HL-60/S4 (cell line): ENCODE results near the gene ANTKMT.
"Not testable (repeated sequence)": the region's sequence is repeated elsewhere in the genome, so short reads cannot be mapped to it uniquely, and the experiment has no call there.

Source experiments
- in situ Hi-C: fragments of 300-500 bp; cut with MboI; formaldehyde crosslinking; loops from 2 replicates; pipeline ENCODE4 v1.14.3; 2022; ENCODE audit warnings: low sequenced_read_pairs

Gene ANTKMT

DNA sequence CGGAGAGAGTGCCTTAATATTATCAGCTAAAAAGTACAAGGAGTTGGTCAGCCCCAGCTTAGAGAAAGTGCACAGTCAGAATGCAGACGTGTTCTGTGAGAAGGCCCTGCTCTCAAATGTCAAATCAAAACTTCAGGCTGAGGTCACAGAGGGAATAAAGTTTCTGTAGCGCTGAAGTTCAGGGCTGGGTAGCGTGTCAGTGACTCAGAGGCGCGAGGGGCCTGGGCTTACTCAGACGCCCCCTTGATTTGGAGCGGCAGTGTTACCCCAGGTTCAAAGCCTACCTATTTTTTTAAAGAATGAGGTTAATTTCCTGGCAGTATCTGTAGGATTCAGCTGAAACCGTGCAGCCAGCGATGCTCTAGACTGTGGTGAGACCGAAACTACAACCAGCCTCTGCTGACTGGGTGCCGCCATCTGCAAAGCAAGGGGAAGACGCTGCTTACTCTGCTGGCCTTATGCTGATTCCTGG, 15.1 kb downstream of the ANTKMT start:
- in situ Hi-C loops = no loop called here

DNA sequence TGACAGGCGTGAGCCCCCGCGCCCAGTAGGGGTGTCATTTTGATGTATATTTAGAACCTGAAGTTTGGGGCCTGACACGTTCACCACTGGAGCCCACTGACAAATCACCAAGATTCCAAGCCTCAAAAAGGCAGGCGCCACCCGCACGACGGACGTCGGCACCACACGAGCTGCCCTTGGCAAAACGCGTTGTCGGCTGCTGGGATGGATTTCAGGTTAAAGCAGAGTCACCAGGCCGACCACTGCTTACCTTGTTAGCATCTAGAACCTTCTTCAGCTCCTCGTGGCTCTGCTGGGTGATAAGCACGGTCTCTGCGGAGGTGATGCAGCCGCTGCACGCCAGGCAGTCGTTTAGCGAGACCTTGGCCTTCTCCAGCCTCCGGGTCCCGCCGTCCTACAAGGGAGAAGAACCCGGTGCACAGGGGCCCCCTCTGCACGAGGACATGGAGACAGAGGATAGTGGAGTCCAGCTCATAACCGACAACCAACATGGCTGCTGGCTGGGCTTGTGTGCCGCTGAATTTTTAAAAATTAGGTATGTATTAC, 16.1 kb downstream of the ANTKMT start:
- in situ Hi-C loops = no loop called here

GRCh38 chr16:739560-740458, 18.9 kb downstream of the ANTKMT start:
- in situ Hi-C loops = no loop called here

DNA sequence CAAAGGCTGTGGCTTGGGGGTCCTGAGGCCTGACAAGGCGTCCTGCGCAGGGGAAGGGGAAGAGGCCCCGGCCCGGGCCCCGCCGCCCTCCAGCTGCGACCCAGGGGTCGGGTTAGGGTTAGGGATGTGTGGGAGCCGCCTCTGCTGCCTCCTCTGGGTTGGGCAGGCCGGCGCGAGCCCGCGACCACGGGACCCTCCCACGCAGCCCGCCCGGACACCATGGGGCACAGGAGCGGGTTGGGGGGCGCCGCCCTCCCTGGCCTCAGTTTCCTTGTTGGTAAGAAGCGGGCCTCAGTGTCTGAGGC, 19.5 kb downstream of the ANTKMT start:
- in situ Hi-C loops = no loop called here

GRCh38 chr16:740764-741505, 20.0 kb downstream of the ANTKMT start, which contains the start of gene CIAO3:
CIAO3 (minus strand) TSS chr16:740997; CDS start chr16:740985, 12 bp downstream.
- in situ Hi-C loops = no loop called here

DNA sequence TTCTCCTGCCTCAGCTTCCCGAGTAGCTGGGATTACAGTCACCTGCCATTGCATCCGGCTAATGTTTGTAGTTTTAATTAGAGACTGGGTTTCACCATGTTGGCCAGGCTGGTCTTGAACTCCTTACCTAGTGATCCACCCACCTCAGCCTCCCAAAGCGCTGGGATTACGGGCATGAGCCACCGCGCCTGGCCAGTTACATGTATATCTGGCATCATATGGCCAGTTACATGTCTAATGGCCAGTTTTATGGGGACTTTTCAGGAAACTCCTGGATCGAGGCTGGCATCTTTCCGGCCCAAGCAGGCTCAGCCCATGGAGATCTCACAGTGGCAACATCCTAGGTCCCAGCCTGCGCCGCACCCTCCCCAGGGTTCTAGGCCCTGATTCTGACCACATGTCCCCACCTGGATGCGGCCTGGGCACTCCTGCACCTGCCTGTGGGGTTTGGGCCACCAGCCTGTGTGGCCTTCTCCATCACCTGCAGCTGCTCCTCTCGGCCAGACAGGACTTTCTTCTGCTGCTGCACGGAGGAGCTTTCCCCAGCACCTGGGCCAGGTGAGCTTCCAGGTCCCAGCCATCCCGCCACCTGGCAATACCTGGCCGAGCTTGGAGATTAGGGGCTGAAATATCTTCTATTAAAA, 21.2 kb downstream of the ANTKMT start:
- in situ Hi-C loops = no loop called here

DNA sequence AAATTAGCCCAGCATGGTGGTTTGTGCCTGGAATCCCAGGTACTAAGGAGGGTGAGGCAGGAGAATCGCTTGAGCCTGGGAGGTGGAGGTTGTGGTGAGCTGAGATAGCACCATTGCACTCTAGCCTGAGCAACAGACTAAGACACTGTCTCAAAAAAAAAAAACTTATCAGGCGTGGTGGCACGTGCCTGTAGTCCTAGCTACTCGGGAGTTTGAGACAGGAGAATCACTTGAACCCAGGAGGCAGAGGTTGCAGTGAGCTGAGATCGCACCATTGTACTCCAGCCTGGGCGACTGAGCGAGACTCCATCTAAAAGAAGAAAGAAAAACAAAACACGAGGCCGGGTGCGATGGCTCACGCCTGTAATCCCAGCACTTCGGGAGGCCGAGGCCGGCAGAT, 21.9 kb downstream of the ANTKMT start:
- in situ Hi-C loops = not testable (repeated sequence)

DNA sequence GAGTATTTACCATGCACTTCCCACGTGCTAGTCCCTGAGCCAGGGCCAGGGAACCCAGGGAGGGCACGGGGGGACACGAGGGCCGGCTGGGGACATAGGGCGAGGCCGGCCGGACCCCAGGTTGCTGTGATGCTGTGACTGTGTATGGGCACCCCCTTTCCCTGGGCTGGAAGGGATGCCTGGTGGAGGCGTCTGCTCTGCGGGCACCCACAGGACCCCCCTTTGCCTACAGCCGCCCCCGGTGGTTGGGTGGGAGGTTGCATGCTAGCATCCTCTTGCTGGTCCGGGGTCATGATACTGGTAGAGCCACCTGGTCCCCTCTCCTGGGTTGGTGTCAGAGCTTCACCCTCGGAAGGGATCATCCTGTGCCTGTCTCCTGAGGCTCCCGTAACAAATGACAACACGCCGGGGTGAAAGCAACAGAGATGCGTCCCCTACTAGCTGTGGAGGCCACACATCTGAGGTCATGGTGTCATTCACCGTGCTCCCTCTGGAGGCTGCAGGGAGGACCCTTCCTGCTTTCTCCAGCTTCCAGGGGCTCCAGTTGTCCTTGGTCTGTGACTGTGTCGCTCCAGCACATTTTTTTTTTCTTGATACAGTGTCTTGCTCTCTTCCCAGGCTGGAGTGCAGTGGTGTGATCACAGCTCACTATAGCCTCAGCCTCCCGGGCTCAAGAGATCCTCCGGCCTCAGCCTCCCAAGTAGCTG, 23.0 kb downstream of the ANTKMT start:
- in situ Hi-C loops = no loop called here

DNA sequence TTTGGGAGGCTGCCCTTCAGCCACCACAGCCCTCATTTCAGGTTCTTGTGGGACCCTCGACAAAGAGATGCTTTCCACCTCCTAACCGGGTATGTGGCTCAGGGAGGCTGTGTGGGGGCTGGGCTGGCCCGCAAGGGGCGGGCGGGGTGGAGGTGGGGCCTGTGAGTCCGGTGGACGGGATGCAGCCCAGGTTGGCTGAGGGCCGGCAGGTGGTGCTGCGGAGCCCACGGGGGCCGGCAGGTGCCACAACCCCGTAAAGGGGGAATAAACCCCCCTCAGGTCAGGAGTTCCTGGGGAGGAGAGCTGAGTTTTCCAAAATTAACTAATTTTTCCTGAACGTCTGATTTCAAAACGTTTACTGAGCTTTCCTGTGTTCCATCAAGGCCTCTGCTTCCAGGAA, 24.8 kb downstream of the ANTKMT start:
- in situ Hi-C loops = no loop called here

- in situ Hi-C loops = no loop called here
Observed at GRCh38 chr16:746637-747036, 25.7 kb downstream of the ANTKMT start.

DNA sequence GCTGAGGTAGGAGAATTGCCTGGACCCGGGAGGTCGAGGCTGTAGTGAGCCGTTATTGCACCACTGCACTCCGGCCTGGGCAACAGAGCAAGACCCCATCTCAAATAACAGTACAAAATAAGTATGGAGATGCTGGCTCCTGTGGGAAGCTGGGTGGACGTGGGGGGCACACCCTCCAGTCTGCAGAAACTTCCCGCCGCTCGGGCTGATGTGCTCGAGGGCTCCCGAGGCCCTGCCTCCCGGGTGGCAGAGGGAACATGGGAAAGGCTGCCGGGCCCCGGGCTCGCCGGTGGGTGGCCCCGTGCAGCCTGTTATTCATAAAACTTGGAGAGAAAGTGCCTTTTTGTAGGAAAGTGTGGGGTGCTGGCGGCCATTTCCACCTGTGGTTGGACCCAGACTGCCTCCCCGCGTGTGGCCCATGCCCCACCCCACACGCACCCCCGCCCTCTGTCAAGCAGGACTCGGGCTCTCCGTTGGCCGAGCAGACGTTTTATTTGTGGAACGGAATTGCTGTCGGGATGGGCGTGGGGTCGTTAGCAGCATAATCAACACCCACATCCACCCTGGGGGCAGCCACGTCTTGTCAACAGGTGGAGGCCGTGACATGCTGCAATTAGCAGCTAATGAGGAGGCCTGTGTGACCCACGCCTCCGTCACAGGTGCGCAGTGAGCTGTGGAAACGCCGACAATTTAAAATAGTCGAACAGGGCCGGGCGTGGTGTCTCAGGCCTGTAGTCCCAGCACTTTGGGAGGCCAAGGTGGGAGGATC, 27.2 kb downstream of the ANTKMT start:
- in situ Hi-C loops = no loop called here

DNA sequence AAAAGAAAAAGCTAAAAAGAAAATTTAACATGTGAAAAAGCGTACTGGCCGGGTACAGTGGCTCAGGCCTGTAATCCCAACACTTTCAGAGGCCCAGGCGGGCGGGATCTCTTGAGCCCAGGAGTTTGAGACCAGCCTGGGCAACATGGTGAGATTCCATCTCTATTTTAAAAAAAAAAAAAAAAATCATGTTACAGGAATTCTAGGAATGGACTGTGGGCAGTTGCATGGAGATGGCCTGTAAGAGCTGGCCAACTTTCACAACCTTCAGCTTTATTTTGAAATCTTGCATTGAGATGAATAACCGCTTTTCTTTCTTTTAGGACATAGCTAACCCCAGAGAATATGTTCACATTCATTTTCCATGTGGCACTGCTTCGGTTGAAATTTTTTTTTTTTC, 28.1 kb downstream of the ANTKMT start:
- in situ Hi-C loops = no loop called here

GRCh38 chr16:750485-750884, 29.5 kb downstream of the ANTKMT start:
- in situ Hi-C loops = no loop called here

DNA sequence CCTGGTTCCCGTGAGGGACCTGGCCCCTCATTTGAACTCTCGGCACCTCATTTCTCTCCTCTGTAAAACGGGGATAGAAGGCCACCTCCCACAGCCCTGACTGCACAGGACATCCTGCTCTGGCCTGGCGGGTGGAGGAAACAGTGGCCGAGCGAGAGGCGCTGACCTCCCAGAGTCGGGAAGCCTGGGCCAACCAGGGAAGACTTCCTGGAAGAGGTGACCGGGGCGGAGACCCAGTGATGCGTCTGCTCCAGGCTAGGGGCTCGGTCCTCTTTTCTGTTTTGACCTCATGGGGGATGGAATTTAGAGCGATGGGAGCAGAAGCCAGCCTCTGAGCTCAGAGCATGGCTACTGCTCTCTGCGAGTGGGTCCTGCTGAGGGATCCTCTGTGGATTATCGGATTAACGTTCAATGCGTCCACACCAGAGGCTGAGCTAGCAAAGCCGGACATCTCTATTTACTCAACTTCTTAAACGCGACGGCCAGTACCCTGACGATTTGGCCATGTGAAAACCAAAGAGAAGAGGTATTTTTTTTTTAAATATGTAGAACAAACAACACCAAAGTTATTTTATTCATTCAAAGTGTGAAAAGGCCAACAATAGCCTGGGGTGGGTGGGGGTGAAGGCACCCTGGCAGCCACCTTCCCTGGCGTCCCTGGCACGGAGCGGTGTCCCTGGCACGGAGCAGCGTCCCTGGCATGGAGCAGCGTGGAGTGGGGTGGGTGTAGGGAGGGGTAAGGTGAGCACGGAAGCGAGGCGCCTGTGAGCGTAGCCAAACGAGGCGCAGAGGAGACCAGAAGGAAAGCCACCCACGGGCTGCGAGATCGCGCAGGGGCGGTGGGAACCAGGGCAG, 30.4 kb downstream of the ANTKMT start:
- in situ Hi-C loops = no loop called here

DNA sequence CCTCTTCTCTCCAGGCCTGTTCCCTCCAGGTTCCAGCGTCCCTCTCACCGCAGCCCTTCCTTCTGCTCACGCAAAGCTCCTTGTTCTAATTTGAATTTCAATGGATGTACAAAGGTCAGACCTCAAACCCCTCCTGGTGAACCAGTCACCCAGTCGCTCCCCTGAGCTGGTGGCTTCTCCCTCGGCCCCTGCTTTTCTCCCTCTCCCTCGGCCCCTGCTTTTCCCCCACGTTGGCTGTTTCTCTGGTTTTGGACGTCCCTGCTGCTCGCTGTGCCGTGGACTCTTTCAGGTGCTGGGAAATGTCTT, 31.0 kb downstream of the ANTKMT start:
- in situ Hi-C loops = no loop called here

- in situ Hi-C loops = not testable (repeated sequence)
Observed at GRCh38 chr16:754121-754607, 33.2 kb downstream of the ANTKMT start.

- in situ Hi-C loops = no loop called here
Observed at GRCh38 chr16:754656-755055, 33.7 kb downstream of the ANTKMT start.

- in situ Hi-C loops = no loop called here
Observed at GRCh38 chr16:756428-756827, 35.5 kb downstream of the ANTKMT start.
